HG03469 (cell line): Measurements from ENCODE around the gene DCTN1.
"Not testable (repeated sequence)": the region's sequence is repeated elsewhere in the genome, so short reads cannot be mapped to it uniquely, and the experiment has no call there.

Experiments used
- ATAC-seq: cut with Tn5 transposase; IDR thresholded peaks from one replicate; pipeline ENCODE4 v1.9.1; 2021; ENCODE audit warnings: mild to moderate bottlenecking, moderate library complexity, moderate number of reproducible peaks; ENCODE audit not compliant: unreplicated experiment

DCTN1 gene

GRCh38 chr2:74379851-74380789 lies at the start of gene DCTN1:
Gene DCTN1, minus strand, starts transcription at chr2:74380311. Its CDS starts 274 bp downstream, at chr2:74380037.
- no peak for ATAC-seq

GRCh38 chr2:74428675-74429074 lies 48.6 kb upstream of the DCTN1 start:
- no peak for ATAC-seq

- no peak for ATAC-seq
Measured at GRCh38 chr2:74427551-74427950, 47.4 kb upstream of the DCTN1 start.

GRCh38 chr2:74426181-74426758 lies 46.2 kb upstream of the DCTN1 start:
- ATAC-seq = no peak

- ATAC-seq = no peak
Measured at GRCh38 chr2:74425523-74425922, 45.4 kb upstream of the DCTN1 start.

- ATAC-seq = no peak
Measured at GRCh38 chr2:74424995-74425406, 44.9 kb upstream of the DCTN1 start.

- no peak for ATAC-seq
Measured at GRCh38 chr2:74424139-74424992, 44.3 kb upstream of the DCTN1 start.

GRCh38 chr2:74423231-74424095 lies 43.4 kb upstream of the DCTN1 start:
- ATAC-seq = no peak

GRCh38 chr2:74421221-74421870 lies 41.2 kb upstream of the DCTN1 start, which contains the start of the genes C2orf81 and WDR54:
Gene C2orf81, minus strand, starts transcription at chr2:74421619. Its CDS starts 59 bp downstream, at chr2:74421560.
Gene WDR54, plus strand, starts transcription at chr2:74421730. Its CDS starts 424 bp downstream, at chr2:74422154.
- peak; percentile 82 for ATAC-seq

- not testable (repeated sequence) for ATAC-seq
Measured at GRCh38 chr2:74420443-74421103, 40.5 kb upstream of the DCTN1 start.

GRCh38 chr2:74420006-74420405 lies 39.9 kb upstream of the DCTN1 start:
- ATAC-seq = no peak

- no peak for ATAC-seq
Measured at GRCh38 chr2:74419345-74419744, 39.2 kb upstream of the DCTN1 start.

- ATAC-seq = no peak
Measured at GRCh38 chr2:74418312-74418711, 38.2 kb upstream of the DCTN1 start.

- no peak for ATAC-seq
Measured at GRCh38 chr2:74417763-74418162, 37.7 kb upstream of the DCTN1 start.

- ATAC-seq = no peak
Measured at GRCh38 chr2:74417197-74417596, 37.1 kb upstream of the DCTN1 start.

- ATAC-seq = no peak
Measured at GRCh38 chr2:74416778-74417177, 36.7 kb upstream of the DCTN1 start.

GRCh38 chr2:74415762-74416395 lies 35.8 kb upstream of the DCTN1 start:
- no peak for ATAC-seq
